Fibroblast of gingiva (primary cell): Measurements from ENCODE around the gene NAA15.
"Not testable (repeated sequence)": the region's sequence is repeated elsewhere in the genome, so short reads cannot be mapped to it uniquely, and the experiment has no call there.

Experiments used
- DNase-seq: peaks from one replicate; pipeline ENCODE4 v3.0.0-alpha.2; 2011; ENCODE audit warnings: low read depth

NAA15 gene

DNA sequence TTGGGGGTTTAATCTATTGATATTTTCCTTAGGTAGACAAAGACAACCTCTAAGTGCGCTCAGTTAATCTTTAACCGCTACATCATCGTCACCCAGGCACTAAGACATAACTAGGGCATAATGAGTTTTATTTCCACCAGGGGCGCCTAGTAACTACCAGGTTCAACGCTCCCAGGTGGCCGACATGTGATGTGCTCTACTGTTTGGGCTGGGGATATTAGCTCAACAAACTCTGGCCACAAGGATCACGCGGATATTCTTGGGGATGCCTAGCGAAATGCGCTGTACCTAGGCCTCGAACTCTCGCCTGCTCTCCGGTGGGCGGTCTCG is 151.7 kb downstream of the NAA15 start:
- DNase-seq = no peak

GRCh38 chr4:139453371-139454110 is 152.2 kb downstream of the NAA15 start:
- peak; percentile 98 for DNase-seq

- DNase-seq = peak; percentile 92
These were observed 153.1 kb downstream of the NAA15 start, which contains the start of gene RAB33B for GRCh38 chr4:139454111-139455045. RAB33B (plus strand) TSS chr4:139454121; CDS start chr4:139454196, 75 bp downstream.

DNA sequence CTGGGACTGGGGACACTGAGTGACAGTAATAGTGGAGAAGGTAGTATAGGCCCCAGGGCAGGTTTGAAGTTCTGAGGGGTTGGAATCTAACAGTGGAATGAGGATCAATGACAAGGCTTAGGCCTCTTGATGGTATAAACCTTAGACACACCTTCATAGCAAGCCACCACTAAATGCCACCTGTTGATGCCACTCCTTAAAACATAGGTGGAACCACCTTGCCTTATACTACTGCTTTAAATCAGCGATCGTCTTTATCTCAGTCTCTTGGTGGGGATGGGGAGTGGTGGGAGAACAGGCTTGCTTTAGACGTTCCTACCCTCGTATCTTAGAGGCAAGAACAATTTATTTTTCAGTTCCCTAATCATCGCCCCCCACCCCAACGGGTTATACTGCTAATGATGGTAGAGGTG is 153.8 kb downstream of the NAA15 start:
- DNase-seq = no peak

- DNase-seq = no peak
These were observed 156.0 kb downstream of the NAA15 start for GRCh38 chr4:139457318-139457717.

DNA sequence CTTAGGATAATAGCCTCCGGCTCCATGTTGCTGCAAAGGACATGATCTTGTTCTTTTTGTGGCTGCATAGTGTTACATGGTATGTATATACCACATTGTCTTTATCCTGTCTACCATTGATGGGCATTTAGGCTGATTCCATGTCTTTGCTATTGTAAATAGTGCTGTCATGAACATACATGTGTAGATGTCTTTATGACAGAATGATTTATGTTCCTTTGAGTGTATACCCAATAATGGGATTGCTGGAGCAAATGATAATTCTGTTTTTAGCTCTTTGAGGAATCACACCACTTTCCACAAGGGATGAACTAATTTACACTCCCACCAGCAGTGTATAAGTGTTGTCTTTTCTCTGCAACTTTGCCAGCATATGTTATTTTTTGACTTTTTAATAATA is 157.2 kb downstream of the NAA15 start:
- no peak for DNase-seq

- DNase-seq = no peak
These were observed 157.7 kb downstream of the NAA15 start for GRCh38 chr4:139458999-139459398.

DNA sequence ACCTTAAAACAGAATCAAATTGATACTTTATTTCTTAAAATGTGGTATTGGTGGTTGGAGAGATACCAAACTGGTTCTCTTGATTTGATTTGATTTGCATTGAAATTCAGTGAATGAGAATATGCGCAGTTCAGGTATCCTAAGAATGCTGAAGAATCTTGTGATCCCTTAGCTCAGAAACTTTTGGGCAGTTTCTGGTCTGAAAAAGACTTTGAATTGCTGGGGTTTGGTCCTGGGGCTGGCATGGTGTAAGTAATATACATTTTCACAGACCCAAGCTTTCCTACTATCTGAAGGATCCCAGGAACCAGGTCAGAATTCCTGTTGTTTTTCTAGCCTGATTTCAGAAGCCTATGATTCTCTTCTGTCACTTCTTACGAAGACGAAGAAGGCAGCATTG is 159.3 kb downstream of the NAA15 start:
- no peak for DNase-seq

- no peak for DNase-seq
These were observed 159.8 kb downstream of the NAA15 start for GRCh38 chr4:139461022-139461628.

GRCh38 chr4:139464512-139464911 is 163.2 kb downstream of the NAA15 start:
- not testable (repeated sequence) for DNase-seq

DNA sequence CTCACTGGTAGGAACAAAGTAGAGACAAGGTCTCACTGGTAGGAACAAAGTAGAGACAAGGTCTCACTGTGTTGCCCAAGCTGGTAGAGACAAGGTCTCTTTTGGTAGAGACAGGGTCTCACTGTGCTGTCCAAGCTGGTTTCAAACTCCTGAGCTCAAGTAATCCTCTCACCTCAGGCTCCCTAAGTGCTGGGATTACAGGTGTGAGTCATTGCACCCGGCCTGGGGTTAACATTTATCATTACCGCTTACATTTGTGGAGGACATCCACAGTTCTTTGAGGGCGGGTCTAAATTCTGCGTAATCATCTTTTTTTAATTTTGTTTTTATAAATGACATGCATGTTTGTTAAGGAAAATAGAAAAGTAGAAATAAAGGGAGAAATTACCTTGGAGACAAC is 164.6 kb downstream of the NAA15 start:
- no peak for DNase-seq

- DNase-seq = not testable (repeated sequence)
These were observed 167.5 kb downstream of the NAA15 start for GRCh38 chr4:139468756-139469155.

DNA sequence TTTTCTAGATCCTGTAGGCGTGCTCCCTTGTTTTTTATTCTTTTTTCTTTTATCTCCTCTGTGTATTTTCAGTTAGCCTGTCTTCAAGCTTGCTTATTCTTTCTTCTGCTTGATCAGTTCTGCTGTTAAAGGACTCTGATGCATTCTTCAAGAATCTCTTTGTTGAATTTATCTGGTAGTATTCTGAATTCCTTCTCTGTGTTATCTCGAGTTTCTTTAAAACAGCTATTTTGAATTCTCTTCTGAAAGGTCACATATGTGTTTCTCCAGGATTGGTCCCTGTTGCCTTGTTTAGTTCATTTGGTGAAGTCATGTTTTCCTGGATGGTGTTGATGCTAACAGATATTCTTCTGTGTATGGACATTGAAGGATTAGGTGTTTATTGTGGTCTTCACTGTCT is 167.9 kb downstream of the NAA15 start:
- no peak for DNase-seq
